HepG2 (cell line): ENCODE measurements around the gene PRRT1B. TPM values are rescaled to one million over a fixed set of nuclear protein-coding genes. Genes with fewer than 3 reads are reported as not detected.

Experiments used
- CEBPB ChIP-seq: IDR thresholded peaks from 2 replicates; pipeline ENCODE4 v1.6.1; 2011; ENCODE audit warnings: low read depth, low read length, improper control_type of control experiment, borderline replicate concordance
- ETV5 ChIP-seq: IDR thresholded peaks from 2 replicates; pipeline ENCODE4 v1.6.1; 2018; ENCODE audit warnings: missing biosample characterization, missing genetic modification reagents, inconsistent platforms, borderline replicate concordance
- FLYWCH1 ChIP-seq: sonication (generic); formaldehyde crosslinking; IDR thresholded peaks from 2 replicates; pipeline ENCODE4 v1.8.1; 2023; ENCODE audit warnings: mild to moderate bottlenecking, missing genetic modification reagents
- HNF4A ChIP-seq: sonication (generic); formaldehyde crosslinking; IDR thresholded peaks from 2 replicates; pipeline ENCODE4 v1.4.0; 2020; ENCODE audit warnings: missing genetic modification reagents
- KAT7 ChIP-seq: IDR thresholded peaks from 2 replicates; pipeline ENCODE4 v1.6.1; 2018; ENCODE audit warnings: borderline replicate concordance, missing compliant biosample characterization
- MAZ ChIP-seq, 2 experiments: sonication (generic) in 1 of 2; formaldehyde crosslinking in 1 of 2; IDR thresholded peaks; 2 replicates each; pipeline versions ENCODE4 v1.5.0 to v1.6.1; 2012 to 2020; ENCODE audit warnings: low read depth in 2 of 2, mild to moderate bottlenecking in 2 of 2, borderline replicate concordance in 1 of 2, improper control_type of control experiment in 1 of 2, low read length in 1 of 2, missing genetic modification reagents in 1 of 2, moderate library complexity in 1 of 2
- MED1 ChIP-seq: sonication (generic); formaldehyde crosslinking; IDR thresholded peaks from 2 replicates; pipeline ENCODE4 v1.4.0; 2020; ENCODE audit warnings: missing genetic modification reagents
- RAD21 ChIP-seq: fragments of 450-650 bp; formaldehyde crosslinking; IDR thresholded peaks from 2 replicates; pipeline ENCODE4 v1.5.0; 2020; ENCODE audit warnings: mild to moderate bottlenecking
- SOX5 ChIP-seq: IDR thresholded peaks from 2 replicates; pipeline ENCODE4 v1.6.1; 2016; ENCODE audit warnings: borderline replicate concordance
- STAG1 ChIP-seq: sonication (generic); formaldehyde crosslinking; IDR thresholded peaks from 2 replicates; pipeline ENCODE4 v1.4.0; 2020; ENCODE audit warnings: missing genetic modification reagents
- ZNF792 ChIP-seq: IDR thresholded peaks from 2 replicates; pipeline ENCODE4 v1.6.1; 2016
- polyA plus RNA-seq, 8 experiments: library from polyadenylated mRNA; depleted of rRNA in 3 of 8; stranded (reverse) in 7 of 8; unstranded in 1 of 8; fragments of >200 nt; fragmentation: Illumina TruSeq in 4 of 8; extraction: Trizol in 4 of 8; gene quantifications; 2 replicates each; pipeline versions ENCODE4 v1.2.1 to v1.2.3, GENCODE V29; 2011 to 2016; ENCODE audit warnings: low read depth in 4 of 8, missing spikeins in 1 of 8, mixed read lengths in 1 of 8; ENCODE audit not compliant: insufficient read depth in 1 of 8
- total RNA-seq, 5 experiments: library from RNA; depleted of rRNA; stranded (reverse); fragments of >200 nt; fragmentation: Illumina TruSeq; extraction: Trizol; gene quantifications; 2 replicates each; pipeline ENCODE4 v1.2.3, GENCODE V29; 2016; ENCODE audit warnings: low read depth in 1 of 5
- TF ChIP-seq, protein P1 (sequence below): sonication (generic); formaldehyde crosslinking; IDR thresholded peaks from 2 replicates; pipeline ENCODE4 v1.4.0; 2020; ENCODE audit warnings: mild to moderate bottlenecking, missing genetic modification reagents, borderline replicate concordance
- TF ChIP-seq, protein P2 (sequence below): sonication (generic); formaldehyde crosslinking; IDR thresholded peaks from 2 replicates; pipeline ENCODE4 v1.5.1; 2020; ENCODE audit warnings: mild to moderate bottlenecking, missing genetic modification reagents, moderate library complexity
- TF ChIP-seq, protein P3 (sequence below): sonication (generic); formaldehyde crosslinking; IDR thresholded peaks from 2 replicates; pipeline ENCODE4 v1.4.0; 2020; ENCODE audit warnings: missing genetic modification reagents, borderline replicate concordance
- TF ChIP-seq, protein P4 (sequence below): sonication (generic); formaldehyde crosslinking; IDR thresholded peaks from 2 replicates; pipeline ENCODE4 v1.5.0; 2020; ENCODE audit warnings: missing genetic modification reagents
- TF ChIP-seq, protein P5 (sequence below): IDR thresholded peaks from 2 replicates; pipeline ENCODE4 v1.6.1; 2016; ENCODE audit warnings: missing genetic modification reagents, missing compliant biosample characterization

PRRT1B gene
- total and polyA plus RNA-seq, 2 of the 13 experiments (the other 11 are each of a cell fraction or from before 2014, with no cell fraction given), result not detected

DNA sequence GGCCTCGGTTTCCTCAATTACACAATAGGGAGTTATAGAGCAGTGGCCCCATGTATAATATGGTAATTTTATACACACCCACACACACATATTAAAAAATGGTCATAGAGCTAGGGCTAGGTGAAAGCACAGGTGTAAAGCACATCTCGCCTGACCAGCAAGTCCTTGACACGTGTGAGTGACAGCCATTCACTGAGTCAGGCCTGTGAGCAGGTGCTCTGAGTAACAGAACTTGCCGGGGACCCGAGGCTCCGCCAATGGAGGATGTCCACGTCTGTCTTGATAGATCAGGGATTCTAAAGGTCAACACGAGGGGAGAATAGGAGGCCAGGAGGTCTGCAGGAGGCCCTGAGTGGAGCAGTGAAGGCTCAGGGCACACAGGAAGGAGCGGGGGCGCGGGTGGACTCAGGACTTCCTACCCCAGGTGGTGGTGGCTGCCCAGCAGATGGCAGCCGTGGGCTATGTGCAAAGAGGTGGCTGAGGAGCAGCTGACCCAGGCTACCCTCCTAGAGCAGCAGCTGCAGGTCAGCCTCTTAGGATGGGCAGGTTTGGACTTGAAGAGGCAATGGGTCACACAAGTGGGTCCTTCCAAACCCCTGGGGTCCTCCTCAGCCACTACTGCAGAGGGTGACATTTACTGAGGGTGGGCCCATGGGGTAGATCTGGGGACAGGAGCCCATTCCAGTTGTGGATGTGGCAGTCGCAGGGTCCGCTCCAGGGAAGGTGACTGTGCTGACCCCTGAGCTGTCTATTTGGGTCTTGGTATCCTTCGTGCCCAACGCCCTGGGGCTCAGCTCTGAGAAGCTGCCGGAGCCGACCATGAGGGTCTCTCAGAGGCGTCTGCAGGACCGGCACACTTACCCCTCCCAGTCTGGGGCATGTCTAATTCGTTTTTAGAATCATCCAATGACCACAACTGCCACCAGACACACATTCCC is 45.9 kb downstream of the PRRT1B start (continued):
- TF ChIP-seq, protein P1, sequence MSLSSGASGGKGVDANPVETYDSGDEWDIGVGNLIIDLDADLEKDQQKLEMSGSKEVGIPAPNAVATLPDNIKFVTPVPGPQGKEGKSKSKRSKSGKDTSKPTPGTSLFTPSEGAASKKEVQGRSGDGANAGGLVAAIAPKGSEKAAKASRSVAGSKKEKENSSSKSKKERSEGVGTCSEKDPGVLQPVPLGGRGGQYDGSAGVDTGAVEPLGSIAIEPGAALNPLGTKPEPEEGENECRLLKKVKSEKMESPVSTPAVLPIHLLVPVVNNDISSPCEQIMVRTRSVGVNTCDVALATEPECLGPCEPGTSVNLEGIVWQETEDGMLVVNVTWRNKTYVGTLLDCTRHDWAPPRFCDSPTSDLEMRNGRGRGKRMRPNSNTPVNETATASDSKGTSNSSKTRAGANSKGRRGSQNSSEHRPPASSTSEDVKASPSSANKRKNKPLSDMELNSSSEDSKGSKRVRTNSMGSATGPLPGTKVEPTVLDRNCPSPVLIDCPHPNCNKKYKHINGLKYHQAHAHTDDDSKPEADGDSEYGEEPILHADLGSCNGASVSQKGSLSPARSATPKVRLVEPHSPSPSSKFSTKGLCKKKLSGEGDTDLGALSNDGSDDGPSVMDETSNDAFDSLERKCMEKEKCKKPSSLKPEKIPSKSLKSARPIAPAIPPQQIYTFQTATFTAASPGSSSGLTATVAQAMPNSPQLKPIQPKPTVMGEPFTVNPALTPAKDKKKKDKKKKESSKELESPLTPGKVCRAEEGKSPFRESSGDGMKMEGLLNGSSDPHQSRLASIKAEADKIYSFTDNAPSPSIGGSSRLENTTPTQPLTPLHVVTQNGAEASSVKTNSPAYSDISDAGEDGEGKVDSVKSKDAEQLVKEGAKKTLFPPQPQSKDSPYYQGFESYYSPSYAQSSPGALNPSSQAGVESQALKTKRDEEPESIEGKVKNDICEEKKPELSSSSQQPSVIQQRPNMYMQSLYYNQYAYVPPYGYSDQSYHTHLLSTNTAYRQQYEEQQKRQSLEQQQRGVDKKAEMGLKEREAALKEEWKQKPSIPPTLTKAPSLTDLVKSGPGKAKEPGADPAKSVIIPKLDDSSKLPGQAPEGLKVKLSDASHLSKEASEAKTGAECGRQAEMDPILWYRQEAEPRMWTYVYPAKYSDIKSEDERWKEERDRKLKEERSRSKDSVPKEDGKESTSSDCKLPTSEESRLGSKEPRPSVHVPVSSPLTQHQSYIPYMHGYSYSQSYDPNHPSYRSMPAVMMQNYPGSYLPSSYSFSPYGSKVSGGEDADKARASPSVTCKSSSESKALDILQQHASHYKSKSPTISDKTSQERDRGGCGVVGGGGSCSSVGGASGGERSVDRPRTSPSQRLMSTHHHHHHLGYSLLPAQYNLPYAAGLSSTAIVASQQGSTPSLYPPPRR, result peak; percentile 44; the same call in 1 of the 2 replicates
- TF ChIP-seq, protein P2, sequence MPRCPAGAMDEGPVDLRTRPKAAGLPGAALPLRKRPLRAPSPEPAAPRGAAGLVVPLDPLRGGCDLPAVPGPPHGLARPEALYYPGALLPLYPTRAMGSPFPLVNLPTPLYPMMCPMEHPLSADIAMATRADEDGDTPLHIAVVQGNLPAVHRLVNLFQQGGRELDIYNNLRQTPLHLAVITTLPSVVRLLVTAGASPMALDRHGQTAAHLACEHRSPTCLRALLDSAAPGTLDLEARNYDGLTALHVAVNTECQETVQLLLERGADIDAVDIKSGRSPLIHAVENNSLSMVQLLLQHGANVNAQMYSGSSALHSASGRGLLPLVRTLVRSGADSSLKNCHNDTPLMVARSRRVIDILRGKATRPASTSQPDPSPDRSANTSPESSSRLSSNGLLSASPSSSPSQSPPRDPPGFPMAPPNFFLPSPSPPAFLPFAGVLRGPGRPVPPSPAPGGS (CRISPR knock-in tag), result 0 out of 2 replicates have a peak, but pooled peaks have one; percentile 30
- TF ChIP-seq STAG1 (CRISPR knock-in tag) (peak; percentile 99), CEBPB (no peak), ETV5 (peak; percentile 52; the same call in 1 of the 2 replicates), MAZ (IDR thresholded peaks at IDR 0.05; ENCODE audit: borderline replicate concordance, low read depth, low read length) (peak; percentile 54; the same call in 1 of the 2 replicates), MAZ (CRISPR knock-in tag; IDR thresholded peaks at IDR 0.05; ENCODE audit: low read depth) (peak; percentile 79), RAD21 (CRISPR knock-in tag) (peak; percentile 96), ZNF792 (CRISPR knock-in tag) (peak; percentile 50; the same call in 1 of the 2 replicates), HNF4A (CRISPR knock-in tag) (peak; percentile 32; the same call in 1 of the 2 replicates), KAT7 (CRISPR knock-in tag) (0 out of 2 replicates have a peak, but pooled peaks have one; percentile 61), FLYWCH1 (CRISPR knock-in tag) (no peak), MED1 (CRISPR knock-in tag) (peak; percentile 68), SOX5 (CRISPR knock-in tag) (0 out of 2 replicates have a peak, but pooled peaks have one; percentile 44)
- TF ChIP-seq, protein P3, sequence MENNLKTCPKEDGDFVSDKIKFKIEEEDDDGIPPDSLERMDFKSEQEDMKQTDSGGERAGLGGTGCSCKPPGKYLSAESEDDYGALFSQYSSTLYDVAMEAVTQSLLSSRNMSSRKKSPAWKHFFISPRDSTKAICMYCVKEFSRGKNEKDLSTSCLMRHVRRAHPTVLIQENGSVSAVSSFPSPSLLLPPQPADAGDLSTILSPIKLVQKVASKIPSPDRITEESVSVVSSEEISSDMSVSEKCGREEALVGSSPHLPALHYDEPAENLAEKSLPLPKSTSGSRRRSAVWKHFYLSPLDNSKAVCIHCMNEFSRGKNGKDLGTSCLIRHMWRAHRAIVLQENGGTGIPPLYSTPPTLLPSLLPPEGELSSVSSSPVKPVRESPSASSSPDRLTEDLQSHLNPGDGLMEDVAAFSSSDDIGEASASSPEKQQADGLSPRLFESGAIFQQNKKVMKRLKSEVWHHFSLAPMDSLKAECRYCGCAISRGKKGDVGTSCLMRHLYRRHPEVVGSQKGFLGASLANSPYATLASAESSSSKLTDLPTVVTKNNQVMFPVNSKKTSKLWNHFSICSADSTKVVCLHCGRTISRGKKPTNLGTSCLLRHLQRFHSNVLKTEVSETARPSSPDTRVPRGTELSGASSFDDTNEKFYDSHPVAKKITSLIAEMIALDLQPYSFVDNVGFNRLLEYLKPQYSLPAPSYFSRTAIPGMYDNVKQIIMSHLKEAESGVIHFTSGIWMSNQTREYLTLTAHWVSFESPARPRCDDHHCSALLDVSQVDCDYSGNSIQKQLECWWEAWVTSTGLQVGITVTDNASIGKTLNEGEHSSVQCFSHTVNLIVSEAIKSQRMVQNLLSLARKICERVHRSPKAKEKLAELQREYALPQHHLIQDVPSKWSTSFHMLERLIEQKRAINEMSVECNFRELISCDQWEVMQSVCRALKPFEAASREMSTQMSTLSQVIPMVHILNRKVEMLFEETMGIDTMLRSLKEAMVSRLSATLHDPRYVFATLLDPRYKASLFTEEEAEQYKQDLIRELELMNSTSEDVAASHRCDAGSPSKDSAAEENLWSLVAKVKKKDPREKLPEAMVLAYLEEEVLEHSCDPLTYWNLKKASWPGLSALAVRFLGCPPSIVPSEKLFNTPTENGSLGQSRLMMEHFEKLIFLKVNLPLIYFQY, result peak; percentile 53; the same call in 1 of the 2 replicates
- TF ChIP-seq, protein P4, sequence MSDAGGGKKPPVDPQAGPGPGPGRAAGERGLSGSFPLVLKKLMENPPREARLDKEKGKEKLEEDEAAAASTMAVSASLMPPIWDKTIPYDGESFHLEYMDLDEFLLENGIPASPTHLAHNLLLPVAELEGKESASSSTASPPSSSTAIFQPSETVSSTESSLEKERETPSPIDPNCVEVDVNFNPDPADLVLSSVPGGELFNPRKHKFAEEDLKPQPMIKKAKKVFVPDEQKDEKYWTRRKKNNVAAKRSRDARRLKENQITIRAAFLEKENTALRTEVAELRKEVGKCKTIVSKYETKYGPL (CRISPR knock-in tag), result no peak
- TF ChIP-seq, protein P5, sequence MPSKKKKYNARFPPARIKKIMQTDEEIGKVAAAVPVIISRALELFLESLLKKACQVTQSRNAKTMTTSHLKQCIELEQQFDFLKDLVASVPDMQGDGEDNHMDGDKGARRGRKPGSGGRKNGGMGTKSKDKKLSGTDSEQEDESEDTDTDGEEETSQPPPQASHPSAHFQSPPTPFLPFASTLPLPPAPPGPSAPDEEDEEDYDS (CRISPR knock-in tag), result peak; percentile 31; the same call in 1 of the 2 replicates
